KMS-11 (cell line): ENCODE results near the gene TNFSF15.

ENCODE experiments used
- H2AFZ ChIP-seq: fragments of 200-600 bp; sonication (generic); 2 replicates; pipeline ENCODE4 v1.6.1; 2016; ENCODE audit warnings: antibody characterized with exemption, mixed run types, low read depth
- H3K27ac ChIP-seq: fragments of 200-600 bp; sonication (generic); 2 replicates; pipeline ENCODE4 v1.6.1; 2016; ENCODE audit warnings: mild to moderate bottlenecking, mixed run types
- H3K27me3 ChIP-seq: fragments of 200-600 bp; sonication (generic); 2 replicates; pipeline ENCODE4 v1.6.1; 2017; ENCODE audit warnings: mild to moderate bottlenecking, low read depth, mixed run types, moderate library complexity; ENCODE audit not compliant: insufficient read depth
- H3K36me3 ChIP-seq: fragments of 200-600 bp; sonication (generic); 2 replicates; pipeline ENCODE4 v1.6.1; 2017; ENCODE audit warnings: mild to moderate bottlenecking, mixed run types; ENCODE audit not compliant: insufficient read depth
- H3K4me1 ChIP-seq: fragments of 200-600 bp; sonication (generic); 2 replicates; pipeline ENCODE4 v1.6.1; 2016; ENCODE audit warnings: mild to moderate bottlenecking, low read depth, mixed run types; ENCODE audit not compliant: poor library complexity, severe bottlenecking
- H3K4me2 ChIP-seq: fragments of 200-600 bp; sonication (generic); 2 replicates; pipeline ENCODE4 v1.7.0; 2016; ENCODE audit warnings: mild to moderate bottlenecking, mixed run types
- H3K4me3 ChIP-seq: fragments of 200-600 bp; sonication (generic); IDR thresholded peaks from 2 replicates; pipeline ENCODE4 v1.6.1; 2017; ENCODE audit warnings: low read depth, low read length, mixed read lengths; ENCODE audit not compliant: insufficient read depth
- H3K79me2 ChIP-seq: fragments of 200-600 bp; sonication (generic); 2 replicates; pipeline ENCODE4 v1.6.1; 2016; ENCODE audit warnings: low read depth, mixed run types; ENCODE audit not compliant: insufficient read depth
- H3K9ac ChIP-seq: fragments of 200-600 bp; sonication (generic); 2 replicates; pipeline ENCODE4 v1.6.1; 2016; ENCODE audit warnings: mild to moderate bottlenecking, mixed run types
- H4K20me1 ChIP-seq: fragments of 200-600 bp; sonication (generic); 2 replicates; pipeline ENCODE4 v1.6.1; 2016; ENCODE audit warnings: mild to moderate bottlenecking, mixed run types; ENCODE audit not compliant: insufficient read depth
- TF ChIP-seq, protein P1 (sequence below): fragments of 200-600 bp; sonication (generic); conservative IDR thresholded peaks from 2 replicates; pipeline ENCODE4 v1.6.1; 2017; ENCODE audit warnings: low read depth, mild to moderate bottlenecking, antibody characterized with exemption, low read length, moderate library complexity, mixed read lengths

The TNFSF15 gene

DNA sequence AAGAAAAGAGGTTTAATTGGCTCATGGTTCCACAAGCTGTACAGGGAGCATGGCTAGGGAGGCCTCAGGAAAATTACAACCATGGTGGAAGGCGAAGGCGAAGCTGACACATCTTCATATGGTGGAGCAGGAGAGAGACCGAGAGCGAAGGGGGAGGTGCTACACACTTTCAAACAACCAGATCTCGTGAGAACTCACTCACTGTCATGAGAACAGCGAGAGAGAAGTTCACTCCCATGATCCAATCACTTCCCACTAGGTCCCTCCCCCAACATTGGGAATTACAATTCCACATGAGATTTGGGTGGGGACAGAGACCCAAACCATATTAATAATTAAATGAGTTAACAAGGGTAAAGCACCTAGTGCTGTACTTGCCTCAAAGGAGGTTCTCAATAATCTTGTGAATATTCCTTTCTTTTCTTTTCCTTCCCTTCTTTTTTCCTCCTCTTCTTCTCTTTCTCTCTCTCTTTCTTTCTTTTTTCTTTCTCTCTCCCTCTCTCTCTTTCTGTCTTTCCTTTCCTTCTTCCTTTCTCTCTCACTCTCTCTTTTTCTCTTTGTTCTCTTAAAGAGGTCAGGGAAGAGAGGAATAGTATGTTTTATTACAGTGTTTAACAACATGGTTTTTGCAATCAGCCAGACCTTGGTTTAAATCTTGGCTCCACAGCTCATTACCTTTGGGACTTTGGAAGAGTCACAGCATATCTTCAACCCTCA, 29.0 kb downstream of the TNFSF15 start:
- Histone ChIP-seq H3K4me3 (no peak overlapping the region), H2AFZ (no peak overlapping the region), H3K27me3 (no peaks in the 10 kb centered on the region), H3K4me2 (no peak overlapping the region), H3K9ac (no peak overlapping the region), H3K36me3 (no peaks in the 10 kb centered on the region), H3K79me2 (no peaks in the 10 kb centered on the region), H4K20me1 (no peaks in the 10 kb centered on the region), H3K27ac (no peak overlapping the region), H3K4me1 (peaks cover 19% of the 10 kb centered on the region)
- TF ChIP-seq, protein P1, sequence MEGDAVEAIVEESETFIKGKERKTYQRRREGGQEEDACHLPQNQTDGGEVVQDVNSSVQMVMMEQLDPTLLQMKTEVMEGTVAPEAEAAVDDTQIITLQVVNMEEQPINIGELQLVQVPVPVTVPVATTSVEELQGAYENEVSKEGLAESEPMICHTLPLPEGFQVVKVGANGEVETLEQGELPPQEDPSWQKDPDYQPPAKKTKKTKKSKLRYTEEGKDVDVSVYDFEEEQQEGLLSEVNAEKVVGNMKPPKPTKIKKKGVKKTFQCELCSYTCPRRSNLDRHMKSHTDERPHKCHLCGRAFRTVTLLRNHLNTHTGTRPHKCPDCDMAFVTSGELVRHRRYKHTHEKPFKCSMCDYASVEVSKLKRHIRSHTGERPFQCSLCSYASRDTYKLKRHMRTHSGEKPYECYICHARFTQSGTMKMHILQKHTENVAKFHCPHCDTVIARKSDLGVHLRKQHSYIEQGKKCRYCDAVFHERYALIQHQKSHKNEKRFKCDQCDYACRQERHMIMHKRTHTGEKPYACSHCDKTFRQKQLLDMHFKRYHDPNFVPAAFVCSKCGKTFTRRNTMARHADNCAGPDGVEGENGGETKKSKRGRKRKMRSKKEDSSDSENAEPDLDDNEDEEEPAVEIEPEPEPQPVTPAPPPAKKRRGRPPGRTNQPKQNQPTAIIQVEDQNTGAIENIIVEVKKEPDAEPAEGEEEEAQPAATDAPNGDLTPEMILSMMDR, result no peak

DNA sequence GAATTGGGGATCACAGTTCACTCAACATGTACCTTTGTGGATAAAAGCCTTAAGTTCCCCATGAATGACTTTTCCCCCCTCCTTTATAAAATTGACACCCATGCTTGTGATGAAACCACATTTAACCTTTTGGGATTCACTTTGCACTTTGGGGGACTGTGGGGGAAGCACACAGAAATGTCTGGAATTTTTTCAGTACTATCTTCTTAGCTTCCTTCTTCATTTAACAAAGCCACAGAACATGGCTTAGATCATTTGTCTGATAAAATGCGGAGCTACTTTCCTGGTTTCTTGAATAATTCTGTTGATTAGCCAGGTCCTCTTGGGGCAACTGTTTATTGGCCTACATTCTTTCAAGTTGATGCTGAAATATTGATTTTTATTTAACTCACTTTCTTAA, 29.9 kb downstream of the TNFSF15 start:
- Histone ChIP-seq H3K4me2 (no peak overlapping the region), H3K27ac (no peak overlapping the region)

DNA sequence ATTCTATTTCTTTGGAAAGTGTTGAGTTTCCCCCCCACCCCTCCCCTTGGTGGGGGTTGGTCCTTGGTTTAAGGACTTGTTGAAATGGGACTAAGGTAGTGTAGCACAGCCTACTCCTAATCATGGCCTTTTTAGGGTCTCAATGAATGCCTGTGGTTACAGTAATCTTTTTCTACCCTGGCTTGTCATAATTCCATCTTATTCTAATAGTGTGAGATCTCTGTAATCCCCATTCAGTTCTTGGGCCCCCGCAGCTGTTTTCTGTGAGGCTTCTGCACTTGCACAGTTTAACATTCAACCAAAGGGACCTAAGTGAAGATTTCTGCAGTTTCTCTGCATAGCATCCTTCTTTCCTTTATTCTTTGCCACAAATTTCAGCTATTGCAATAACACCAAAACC, 30.7 kb downstream of the TNFSF15 start:
- no peaks in the 10 kb centered on the region for H4K20me1 ChIP-seq
- no peak overlapping the region for H3K9ac ChIP-seq
- no peak overlapping the region for H3K4me3 ChIP-seq
- H3K36me3 ChIP-seq, result no peaks in the 10 kb centered on the region
- H3K79me2 ChIP-seq, result no peaks in the 10 kb centered on the region
- peak overlapping the region; percentile 41 for H3K4me2 ChIP-seq
- H3K27me3 ChIP-seq, result no peaks in the 10 kb centered on the region
- no peak overlapping the region; the same call in 1 of the 2 replicates for H2AFZ ChIP-seq
- no peak overlapping the region for H3K27ac ChIP-seq
- peaks cover 30% of the 10 kb centered on the region for H3K4me1 ChIP-seq
- TF ChIP-seq, protein P1, result no peak

More for the DNA sequence above, 29.9 kb downstream of the TNFSF15 start:
- Histone ChIP-seq H3K36me3 (no peaks in the 10 kb centered on the region), H3K4me3 (no peak overlapping the region), H3K79me2 (no peaks in the 10 kb centered on the region), H4K20me1 (no peaks in the 10 kb centered on the region), H3K4me1 (peaks cover 22% of the 10 kb centered on the region), H2AFZ (no peak overlapping the region), H3K27me3 (no peaks in the 10 kb centered on the region), H3K9ac (no peak overlapping the region)
- TF ChIP-seq, protein P1, result no peak

DNA sequence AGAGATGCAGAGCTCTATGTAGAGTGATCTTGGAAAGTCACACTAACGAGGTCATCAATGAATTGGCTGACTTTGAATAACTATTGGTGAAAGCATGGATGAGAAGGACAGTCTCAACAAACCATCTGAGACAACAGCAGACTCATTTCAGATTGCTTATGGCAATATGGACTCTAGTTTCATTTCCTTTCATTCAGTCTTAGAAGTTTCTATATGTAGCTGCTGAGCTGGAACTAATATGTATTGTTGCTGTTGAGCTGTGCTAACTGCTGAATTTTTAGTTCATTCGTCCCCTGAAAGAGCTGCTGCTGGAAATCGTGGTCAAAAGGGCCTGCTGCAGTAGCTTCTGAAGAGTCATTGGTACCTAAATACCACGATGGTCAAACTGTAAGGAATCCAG, 31.3 kb downstream of the TNFSF15 start:
- Histone ChIP-seq H3K36me3 (no peaks in the 10 kb centered on the region), H3K27ac (peak overlapping the region; percentile 27; the same call in 1 of the 2 replicates), H2AFZ (peak overlapping the region; percentile 35; the same call in 1 of the 2 replicates), H3K27me3 (no peaks in the 10 kb centered on the region), H3K79me2 (no peaks in the 10 kb centered on the region), H3K4me3 (no peak overlapping the region), H3K4me2 (peak overlapping the region; percentile 41), H3K4me1 (peaks cover 36% of the 10 kb centered on the region), H4K20me1 (no peaks in the 10 kb centered on the region), H3K9ac (no peak overlapping the region)
- TF ChIP-seq, protein P1, result no peak
